Forelimb muscle (tissue), 1 donor: Measurements from ENCODE around the gene CBX7. TPM values are rescaled to one million over a fixed set of nuclear protein-coding genes. Genes with fewer than 3 reads are reported as not detected.

ENCODE experiments used
- DNase-seq: peaks from one replicate; pipeline ENCODE4 v3.0.0-alpha.2; 2013; ENCODE audit warnings: low read depth
- polyA plus RNA-seq: library from polyadenylated mRNA; unstranded; fragments of 120-200 nt; gene quantifications from one replicate; pipeline ENCODE4 v1.2.1, GENCODE V29; 2013; ENCODE audit not compliant: insufficient read length

The CBX7 gene
- polyA plus RNA-seq: 3.7 TPM

DNA sequence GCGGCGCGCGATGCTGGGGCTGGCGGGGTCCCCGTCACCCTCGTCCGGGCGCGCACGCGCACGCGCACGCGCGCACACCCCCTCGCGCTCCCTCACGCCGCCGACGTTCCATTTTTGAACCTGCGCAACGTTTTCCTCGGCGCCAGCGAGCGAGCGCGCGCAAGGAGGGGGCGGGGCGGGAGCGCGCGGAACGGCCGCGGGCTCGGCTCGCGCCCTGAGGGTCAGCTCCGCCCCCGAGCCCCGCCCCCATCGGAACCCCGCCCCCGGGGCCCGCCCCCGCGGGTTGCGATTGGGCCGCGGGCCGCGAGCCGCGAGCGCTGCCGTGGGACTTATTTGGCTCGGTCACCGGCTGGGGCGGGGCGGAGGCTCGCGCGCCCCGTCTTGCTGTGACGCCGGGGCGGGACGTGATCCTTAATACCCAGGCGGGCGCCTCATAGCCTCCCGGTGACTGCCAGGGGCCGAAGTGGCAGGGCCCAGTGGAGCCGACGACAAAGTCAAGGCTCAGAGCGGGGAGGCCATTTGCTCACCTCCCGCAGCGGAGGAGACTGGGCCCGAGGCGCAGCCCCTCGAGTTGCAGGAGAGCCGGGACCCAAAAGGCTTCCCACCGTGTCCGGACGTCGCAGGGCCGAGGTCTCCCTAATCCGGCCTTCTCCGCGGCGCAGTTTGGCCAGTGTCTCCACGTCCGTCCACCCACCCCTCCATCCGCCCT lies at the start of gene CBX7:
CBX7 (minus strand) TSS at position 170 of the 709 bp plus-strand sequence. CDS start 236 bp downstream, outside the sequence.
- DNase-seq: peak; percentile 51

DNA sequence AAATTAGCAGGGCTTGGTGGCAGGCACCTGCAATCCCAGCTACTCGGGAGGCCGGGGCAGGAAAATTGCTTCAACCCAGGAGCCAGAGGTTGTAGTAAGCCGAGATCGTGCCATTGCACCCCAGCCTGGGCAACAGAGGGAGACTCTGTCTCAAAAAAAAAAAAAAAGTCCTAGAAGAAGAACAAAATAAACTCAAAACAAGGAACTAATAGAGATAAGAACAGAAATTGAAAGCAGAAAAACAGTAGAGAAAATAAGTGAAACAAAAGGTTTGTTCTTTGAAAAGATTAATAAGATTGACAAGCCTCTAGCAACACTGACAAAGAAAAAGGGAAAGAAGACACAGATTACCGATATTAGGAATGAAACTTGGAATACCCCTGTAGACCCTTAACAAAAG lies 45.1 kb upstream of the CBX7 start:
- no peak for DNase-seq

DNA sequence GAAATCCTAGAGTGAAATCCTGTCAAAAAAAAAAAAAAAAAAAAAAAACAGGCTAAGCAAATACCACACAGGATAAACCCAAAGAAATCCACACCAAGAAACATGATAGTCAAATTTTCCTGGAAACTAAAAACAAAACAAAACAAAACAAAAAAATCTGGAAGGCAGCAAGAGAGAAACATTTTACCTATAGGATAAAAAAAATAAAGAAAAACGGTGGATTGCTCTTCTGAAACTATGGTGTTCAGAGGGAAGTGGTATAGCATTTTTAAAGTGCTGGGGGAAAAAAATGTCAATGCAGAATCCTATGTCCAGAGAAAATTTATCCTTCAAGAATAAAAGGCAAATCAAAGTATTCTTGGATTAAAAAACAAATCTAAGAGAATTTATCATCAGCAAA lies 41.6 kb upstream of the CBX7 start:
- no peak for DNase-seq

DNA sequence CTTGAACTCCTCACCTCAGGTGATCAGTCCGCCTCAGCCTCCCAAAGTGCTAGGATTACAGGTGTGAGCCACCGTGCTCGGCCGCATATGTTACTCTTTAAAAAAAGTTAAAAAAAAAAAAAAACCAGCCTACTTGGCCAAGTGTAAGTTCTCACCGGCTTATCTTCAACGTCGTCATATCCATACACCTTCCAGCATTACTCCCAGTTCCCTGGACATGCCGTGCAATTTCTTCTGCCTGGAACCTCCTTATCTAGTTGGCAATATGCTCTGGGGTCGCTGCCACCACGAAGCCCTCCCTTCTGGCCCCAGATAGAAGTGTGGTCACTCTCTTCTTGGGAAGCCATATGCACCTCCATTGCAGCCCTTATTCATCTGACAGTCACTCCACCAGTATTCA lies 36.3 kb upstream of the CBX7 start:
- no peak for DNase-seq

DNA sequence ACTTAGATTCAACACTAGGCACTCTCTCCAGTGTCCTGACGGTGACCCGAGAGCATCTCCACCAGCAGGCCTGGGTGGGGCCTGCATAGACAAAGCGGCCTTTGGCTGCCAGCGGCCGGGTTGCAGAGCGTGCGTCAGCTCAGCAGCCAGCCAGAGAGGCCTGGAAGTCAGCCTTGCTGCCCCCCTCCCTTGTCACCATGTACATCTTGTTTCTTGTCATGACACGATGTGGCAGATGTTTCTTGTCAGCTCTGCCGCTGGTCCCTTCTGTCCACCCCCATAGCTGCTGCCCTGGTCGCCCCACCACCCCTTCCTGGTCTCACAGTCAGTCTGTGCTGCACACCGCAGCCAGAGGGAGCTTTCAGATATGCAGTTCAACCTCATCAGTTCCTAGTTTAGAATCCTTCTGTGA lies 33.1 kb upstream of the CBX7 start:
- no peak for DNase-seq

GRCh38 chr22:39184586-39185577 lies 32.4 kb upstream of the CBX7 start:
- no peak for DNase-seq

DNA sequence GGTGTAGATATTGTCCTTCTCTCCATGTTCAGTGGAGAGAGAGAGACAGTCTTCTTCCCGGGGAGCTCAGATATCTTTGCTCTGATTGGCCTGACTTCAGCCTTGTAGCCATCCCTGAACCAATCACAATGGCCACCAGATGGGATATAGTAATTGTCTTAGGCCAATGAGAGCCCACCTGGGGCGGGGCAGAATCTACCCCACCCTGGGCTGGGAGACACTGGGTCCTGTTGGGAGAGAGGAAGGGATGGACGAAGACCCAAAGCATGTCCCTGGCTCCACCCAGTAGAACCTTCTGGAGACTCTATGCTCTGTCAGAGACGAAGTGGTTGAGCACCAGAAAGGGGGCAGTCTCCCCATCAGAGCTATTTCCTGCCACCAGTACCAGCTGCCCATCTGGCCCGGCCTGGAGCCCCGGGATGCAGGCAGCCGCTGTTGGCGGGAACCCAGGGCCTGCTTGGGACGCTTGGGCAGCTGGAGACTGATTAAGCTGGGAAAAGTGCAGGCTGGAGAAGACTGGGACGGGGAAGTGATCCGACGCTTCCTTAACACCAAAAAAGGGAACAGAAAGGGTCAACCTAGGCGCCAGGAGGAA lies 31.6 kb upstream of the CBX7 start:
- DNase-seq: no peak

DNA sequence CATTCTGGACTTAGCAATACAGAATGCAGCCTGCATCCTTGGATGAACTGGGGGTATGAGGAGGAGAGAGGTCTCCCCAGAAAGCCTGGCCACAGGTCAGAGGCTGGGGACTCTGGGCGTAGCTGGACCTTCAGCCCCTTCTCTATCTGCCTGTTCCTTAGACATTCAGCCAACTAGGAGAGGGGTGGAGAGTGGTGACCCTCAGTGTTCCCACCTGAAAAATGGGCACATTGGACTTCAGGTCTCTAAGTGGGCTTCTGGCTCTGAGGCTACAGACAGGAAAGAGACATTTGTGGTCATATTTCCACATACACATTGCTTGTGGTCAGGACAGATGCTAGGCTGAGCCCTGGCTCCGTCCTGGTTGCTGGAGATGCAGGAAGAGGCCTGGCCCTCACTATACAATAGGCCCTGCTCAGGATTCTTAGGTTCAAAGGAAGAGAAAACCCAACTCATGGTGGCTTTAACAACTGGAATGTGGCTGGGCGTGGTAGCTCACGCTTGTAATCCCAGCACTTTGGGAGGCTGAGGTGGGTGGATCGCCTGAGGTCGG lies 30.1 kb upstream of the CBX7 start:
- DNase-seq: no peak

DNA sequence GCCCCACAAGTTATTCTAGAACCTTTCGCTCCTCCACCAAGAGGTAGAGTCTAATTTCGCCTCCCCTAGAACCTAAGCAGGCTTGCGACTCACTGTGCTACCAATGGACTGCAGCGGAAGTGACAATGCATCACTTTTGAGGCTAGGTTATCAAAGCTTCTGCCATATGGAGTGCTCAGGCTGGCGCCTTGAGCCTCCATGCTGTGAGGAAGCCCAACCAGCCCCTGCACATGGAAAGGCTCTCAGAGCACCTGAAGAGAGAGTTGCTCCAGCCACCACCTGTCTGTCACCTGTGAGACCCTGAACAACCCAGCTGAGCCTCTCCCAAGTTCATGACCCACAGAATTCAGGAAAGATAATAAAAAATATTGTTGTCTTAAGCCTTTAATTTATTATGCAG lies 29.3 kb upstream of the CBX7 start:
- DNase-seq: no peak

DNA sequence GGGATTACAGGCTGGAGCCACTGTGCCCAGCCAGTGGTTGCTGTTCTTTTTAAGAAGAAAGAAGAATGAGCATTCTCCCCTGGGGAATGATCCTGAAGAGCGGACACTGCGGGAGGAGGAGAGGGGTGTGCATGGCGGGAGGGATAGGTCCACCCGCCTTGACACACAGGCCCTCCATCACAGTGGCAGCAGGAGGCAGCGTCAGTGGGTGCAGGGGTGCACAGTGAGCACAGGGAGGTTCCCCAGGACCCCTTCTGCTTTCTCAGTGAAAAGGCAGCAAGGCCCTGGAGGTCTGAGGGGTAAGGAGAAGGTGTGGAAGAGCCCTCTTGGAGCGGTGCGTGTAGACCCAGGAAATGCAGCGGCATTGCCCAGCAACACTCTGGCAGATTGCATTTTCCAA lies 28.9 kb upstream of the CBX7 start:
- no peak for DNase-seq

GRCh38 chr22:39179841-39180335 lies 27.4 kb upstream of the CBX7 start:
- no peak for DNase-seq

DNA sequence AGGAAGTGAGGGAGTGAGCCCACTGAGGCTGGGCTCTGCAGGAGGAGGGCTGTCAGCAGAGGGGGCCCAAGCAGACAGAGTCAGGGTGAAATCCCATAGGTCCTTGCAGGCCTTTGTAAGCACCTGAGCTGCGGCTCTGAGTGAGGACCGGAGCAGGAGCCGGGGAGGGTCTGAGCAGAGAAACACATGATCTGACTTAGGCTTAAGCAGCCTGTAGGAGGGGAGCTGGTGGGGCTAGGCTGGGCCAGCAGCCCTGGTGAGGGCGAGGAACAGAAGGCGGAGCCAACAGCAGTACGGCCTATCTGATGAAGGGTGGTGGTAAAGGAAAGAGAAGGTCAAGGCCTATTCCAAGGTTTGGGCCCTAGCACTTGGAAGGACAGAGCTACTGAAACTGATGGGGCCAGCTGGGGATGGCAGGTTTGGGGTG lies 26.9 kb upstream of the CBX7 start:
- DNase-seq: no peak

DNA sequence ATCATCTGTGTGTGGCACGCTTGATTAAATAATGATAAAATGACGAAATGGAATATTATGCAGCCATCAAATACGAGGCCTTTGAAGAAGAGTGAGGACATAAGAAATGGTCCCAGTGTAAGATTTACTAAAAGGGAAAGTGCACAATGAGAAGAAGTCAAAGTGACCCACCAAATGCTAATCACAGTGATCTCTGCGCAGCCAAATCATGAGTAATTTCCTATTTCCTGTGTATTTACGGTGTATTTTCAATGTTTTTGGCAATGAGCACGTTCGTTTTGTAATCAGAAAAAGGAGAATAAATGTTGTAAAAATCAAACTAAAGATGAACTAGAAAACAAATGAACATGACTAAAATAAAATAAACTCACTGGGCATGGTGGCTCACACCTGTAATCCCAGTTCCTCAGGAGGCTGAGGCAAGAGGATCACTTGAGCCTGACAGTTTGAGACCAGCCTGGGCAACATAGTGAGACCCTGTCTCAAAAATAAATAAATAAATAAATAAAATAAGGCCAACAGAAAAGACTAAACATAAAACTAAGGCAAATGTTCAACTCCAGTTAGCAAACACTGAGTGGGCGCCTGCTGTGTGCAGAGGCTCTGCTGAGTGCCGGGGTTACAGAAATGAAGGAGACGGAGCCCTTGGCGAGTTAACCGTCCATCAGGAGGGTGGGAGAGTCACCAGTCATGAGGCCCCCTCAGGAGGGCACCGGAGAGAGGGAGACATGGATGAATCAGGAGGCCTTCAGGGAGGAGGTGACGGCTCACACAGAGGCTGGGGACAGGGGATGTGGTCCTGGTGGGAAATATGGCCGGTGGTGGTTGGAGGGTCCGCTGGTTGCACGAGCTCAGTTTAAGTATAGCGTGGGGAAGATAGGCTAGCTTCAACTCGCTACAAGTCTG lies 26.0 kb upstream of the CBX7 start:
- DNase-seq: no peak

GRCh38 chr22:39177791-39178190 lies 25.3 kb upstream of the CBX7 start:
- DNase-seq: no peak

DNA sequence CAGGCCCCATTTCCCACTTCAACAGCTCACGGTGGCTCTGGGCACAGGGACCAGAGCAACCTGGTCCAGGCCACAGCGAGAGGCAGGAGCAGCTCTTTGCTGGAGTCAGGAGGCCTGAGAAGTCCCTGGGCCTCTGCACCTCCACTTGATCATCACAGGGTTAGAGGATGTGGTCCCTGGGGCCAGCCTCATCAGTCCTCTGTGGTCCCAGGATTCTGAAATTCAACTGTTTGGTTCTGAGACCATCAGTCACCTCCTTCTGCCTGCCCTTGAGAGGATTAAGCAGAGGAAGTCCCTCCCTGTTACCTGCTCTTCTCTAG lies 24.9 kb upstream of the CBX7 start:
- DNase-seq: no peak

GRCh38 chr22:39176714-39177455 lies 24.4 kb upstream of the CBX7 start:
- DNase-seq: no peak

DNA sequence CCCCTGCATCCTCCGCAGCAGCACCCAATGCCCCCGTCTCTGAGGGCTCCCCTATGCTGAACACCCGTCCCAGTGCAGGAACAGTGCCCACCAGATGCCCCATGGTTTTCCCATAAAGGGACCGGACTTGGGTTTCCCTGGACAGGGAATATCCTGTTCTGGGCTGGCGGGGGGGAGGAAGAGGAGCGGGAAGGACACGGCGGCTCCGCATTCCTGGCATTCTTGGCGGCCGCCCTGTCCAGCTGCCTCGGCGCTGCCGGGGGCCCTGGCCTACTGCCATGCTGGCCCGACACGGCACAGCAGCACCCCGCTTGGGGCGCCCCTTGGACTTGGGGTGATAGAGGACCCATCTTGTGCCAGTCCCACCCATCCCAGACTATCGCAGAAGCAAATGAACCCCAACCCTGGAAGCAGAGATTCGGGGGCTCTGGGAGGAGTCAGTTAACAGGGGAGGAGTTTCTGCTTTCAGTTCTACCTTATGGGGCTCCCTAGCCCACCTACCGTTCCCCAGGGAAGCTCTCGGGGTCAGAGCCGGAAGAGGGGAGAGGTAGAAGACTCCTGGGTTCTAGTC lies 23.7 kb upstream of the CBX7 start:
- no peak for DNase-seq

GRCh38 chr22:39175353-39176142 lies 23.1 kb upstream of the CBX7 start:
- DNase-seq: no peak
